ENCODE data around the gene UTP3. TPM values are rescaled to one million over a fixed set of nuclear protein-coding genes. Genes with fewer than 3 reads are reported as not detected.
A peak's percentile ranks its signal among the peaks of the same experiment; 100 is the strongest.

Gene UTP3
- total and polyA plus RNA-seq, 9 of the 15 experiments (the other 6 are each of a cell fraction or from before 2014, with no cell fraction given) = 11.9 to 69.3 (median 34.0) TPM

DNA sequence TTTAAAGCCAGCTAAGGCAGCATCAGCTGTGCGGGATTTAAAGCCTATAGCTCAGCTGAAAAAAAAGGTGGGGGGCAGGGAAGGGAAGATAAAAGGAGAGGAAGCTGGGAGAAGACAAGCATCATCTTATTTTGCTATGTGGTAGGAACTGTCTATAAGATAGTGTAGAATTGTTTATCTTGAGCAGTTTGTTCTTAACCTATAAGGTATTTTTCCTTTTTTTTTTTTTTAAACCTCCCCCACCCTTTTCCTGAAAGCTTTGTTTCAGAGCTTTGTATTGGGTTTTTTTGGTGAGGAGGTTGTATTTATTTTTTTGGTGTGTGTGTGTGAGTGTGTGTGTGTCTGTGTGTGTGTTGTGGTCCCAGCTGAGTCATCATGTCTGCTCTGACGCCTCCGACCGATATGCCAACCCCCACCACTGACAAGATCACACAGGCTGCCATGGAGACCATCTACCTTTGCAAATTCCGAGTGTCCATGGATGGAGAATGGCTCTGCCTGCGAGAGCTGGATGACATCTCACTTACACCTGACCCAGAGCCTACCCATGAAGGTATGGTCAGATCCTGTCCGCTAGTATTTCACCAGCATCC is 34.0 kb downstream of the UTP3 start (continued):
- TF ChIP-seq, protein P1, sequence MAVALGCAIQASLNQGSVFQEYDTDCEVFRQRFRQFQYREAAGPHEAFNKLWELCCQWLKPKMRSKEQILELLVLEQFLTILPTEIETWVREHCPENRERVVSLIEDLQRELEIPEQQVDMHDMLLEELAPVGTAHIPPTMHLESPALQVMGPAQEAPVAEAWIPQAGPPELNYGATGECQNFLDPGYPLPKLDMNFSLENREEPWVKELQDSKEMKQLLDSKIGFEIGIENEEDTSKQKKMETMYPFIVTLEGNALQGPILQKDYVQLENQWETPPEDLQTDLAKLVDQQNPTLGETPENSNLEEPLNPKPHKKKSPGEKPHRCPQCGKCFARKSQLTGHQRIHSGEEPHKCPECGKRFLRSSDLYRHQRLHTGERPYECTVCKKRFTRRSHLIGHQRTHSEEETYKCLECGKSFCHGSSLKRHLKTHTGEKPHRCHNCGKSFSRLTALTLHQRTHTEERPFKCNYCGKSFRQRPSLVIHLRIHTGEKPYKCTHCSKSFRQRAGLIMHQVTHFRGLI (CRISPR knock-in tag; IDR thresholded peaks at IDR 0.05) = no peak
- TF ChIP-seq ZNF561 (CRISPR knock-in tag; conservative IDR thresholded peaks at IDR 0.05) = no peak
- TF ChIP-seq SMAD3 (CRISPR knock-in tag; conservative IDR thresholded peaks at IDR 0.05) = no peak
- peak; percentile 88 for TF ChIP-seq NFE2 (IDR thresholded peaks at IDR 0.05; ENCODE audit: low read depth)
- no peak for TF ChIP-seq TGIF2 (CRISPR knock-in tag; IDR thresholded peaks at IDR 0.05)
- no peak for TF ChIP-seq RBM14 (IDR thresholded peaks at IDR 0.05; ENCODE audit: borderline replicate concordance, insufficient read depth, low read depth, low read length)
- TF ChIP-seq FOXA3 (CRISPR knock-in tag; conservative IDR thresholded peaks at IDR 0.05 in 1 of 2, IDR thresholded peaks at IDR 0.05 in 1 of 2) = no peak
- TF ChIP-seq, protein P2, sequence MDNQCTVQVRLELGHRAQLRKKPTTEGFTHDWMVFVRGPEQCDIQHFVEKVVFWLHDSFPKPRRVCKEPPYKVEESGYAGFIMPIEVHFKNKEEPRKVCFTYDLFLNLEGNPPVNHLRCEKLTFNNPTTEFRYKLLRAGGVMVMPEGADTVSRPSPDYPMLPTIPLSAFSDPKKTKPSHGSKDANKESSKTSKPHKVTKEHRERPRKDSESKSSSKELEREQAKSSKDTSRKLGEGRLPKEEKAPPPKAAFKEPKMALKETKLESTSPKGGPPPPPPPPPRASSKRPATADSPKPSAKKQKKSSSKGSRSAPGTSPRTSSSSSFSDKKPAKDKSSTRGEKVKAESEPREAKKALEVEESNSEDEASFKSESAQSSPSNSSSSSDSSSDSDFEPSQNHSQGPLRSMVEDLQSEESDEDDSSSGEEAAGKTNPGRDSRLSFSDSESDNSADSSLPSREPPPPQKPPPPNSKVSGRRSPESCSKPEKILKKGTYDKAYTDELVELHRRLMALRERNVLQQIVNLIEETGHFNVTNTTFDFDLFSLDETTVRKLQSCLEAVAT (IDR thresholded peaks at IDR 0.05) = peak in 1 of 2 experiments; percentile 62; a peak in 2 of 4 replicates
- peak; percentile 36; the same call in 1 of the 2 replicates for TF ChIP-seq EGR1 (conservative IDR thresholded peaks at IDR 0.05)
- no peak for TF ChIP-seq TCF7L2 (IDR thresholded peaks at IDR 0.05; ENCODE audit: low read depth, low read length)
- no peak for TF ChIP-seq CBX5 (IDR thresholded peaks at IDR 0.05; ENCODE audit: borderline replicate concordance, low read depth)
- TF ChIP-seq GABPA (tag; conservative IDR thresholded peaks at IDR 0.05; ENCODE audit: low read depth) = no peak
- peak; percentile 86 for TF ChIP-seq SMARCE1 (IDR thresholded peaks at IDR 0.05)
- TF ChIP-seq SOX6 (IDR thresholded peaks at IDR 0.05) = 0 out of 2 replicates have a peak, but pooled peaks have one; percentile 19
- TF ChIP-seq ZNF311 (CRISPR knock-in tag; IDR thresholded peaks at IDR 0.05) = no peak
- no peak for TF ChIP-seq NCOA6 (IDR thresholded peaks at IDR 0.05)
- TF ChIP-seq POU5F1 (IDR thresholded peaks at IDR 0.05; ENCODE audit: borderline replicate concordance, low read depth, low read length, partially characterized antibody) = no peak
- TF ChIP-seq, protein P3, sequence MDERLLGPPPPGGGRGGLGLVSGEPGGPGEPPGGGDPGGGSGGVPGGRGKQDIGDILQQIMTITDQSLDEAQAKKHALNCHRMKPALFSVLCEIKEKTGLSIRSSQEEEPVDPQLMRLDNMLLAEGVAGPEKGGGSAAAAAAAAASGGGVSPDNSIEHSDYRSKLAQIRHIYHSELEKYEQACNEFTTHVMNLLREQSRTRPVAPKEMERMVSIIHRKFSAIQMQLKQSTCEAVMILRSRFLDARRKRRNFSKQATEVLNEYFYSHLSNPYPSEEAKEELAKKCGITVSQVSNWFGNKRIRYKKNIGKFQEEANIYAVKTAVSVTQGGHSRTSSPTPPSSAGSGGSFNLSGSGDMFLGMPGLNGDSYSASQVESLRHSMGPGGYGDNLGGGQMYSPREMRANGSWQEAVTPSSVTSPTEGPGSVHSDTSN (CRISPR knock-in tag; IDR thresholded peaks at IDR 0.05; ENCODE audit: low read depth) = no peak
- TF ChIP-seq, protein P3 (tag; conservative IDR thresholded peaks at IDR 0.05; ENCODE audit: low read depth) = 0 out of 2 replicates have a peak, but pooled peaks have one; percentile 10
- TF ChIP-seq JUNB (CRISPR knock-in tag; conservative IDR thresholded peaks at IDR 0.05) = no peak
- TF ChIP-seq SIN3B (IDR thresholded peaks at IDR 0.05; ENCODE audit: low read depth) = no peak
- TF ChIP-seq SMAD2 (IDR thresholded peaks at IDR 0.05; ENCODE audit: low read depth, low read length) = no peak

Measured in K562 (cell line).